NCI-H2107 treated with DMSO at 0.1 percent for 48 hours (cell line): ENCODE results near the gene MEGF11.

Experiments
- DNase-seq: peaks from one replicate; lab custom pipeline; 2025; ENCODE audit not compliant: unreplicated experiment; lab: John Stamatoyannopoulos, UW

MEGF11 gene

DNA sequence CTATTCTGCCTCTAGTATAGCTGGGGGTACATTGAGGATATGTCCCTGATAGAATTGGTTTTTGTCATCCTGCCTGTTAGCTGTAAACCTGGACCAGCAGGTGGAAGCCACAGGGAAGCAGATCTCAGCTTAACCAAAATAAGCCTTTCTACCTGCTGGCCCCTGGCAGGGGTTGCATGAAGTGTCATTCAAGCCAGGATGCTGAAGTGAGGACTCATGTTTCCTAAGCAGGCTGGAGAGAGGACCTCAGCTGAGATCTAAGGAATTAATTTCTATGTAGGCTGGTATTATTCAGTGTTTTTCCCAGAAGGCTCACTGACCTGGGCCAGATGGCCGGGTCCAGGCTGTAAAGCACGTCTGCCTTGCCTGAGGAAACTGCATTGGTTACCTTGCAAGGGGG, 128.9 kb downstream of the MEGF11 start:
- DNase-seq = peak; percentile 61

DNA sequence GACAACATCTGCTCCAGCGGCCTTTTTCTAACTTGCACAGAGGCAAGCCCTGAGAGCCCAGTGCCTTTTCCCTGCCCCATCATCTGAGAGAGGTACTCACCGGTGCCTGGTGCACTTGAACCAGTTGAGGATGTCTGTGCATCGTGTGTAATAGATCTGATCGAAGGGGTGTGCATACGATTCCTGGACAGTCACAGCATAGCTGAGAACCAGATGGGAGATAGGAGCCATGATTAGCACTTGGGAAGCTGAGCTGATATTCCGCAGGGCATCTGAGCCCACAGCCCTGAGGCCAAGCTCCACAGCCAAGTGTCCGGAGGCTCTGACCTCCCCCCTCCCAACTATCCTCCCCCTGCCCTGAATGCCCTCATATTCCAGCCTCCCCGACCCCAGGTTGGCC, 129.8 kb downstream of the MEGF11 start:
- no peak for DNase-seq

DNA sequence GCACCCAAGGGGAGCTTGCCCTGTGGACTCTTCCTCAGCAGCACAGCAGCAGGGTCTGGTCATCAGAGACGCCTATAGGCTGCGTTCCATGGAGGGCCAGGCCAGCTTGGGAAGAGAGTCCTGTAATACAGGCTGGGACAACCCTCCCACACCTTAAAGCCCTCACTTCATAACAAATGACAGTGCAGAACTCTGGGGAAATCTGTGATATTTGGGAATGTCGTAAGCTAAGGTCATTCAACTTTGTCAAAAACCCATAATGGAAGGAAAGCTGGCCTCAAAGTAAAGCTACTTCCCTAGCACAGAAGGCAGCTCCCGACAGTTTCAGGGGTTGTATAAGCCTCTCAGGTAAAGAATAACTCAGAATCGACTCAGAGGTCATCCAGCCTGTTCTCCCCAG, 133.1 kb downstream of the MEGF11 start:
- DNase-seq = no peak

DNA sequence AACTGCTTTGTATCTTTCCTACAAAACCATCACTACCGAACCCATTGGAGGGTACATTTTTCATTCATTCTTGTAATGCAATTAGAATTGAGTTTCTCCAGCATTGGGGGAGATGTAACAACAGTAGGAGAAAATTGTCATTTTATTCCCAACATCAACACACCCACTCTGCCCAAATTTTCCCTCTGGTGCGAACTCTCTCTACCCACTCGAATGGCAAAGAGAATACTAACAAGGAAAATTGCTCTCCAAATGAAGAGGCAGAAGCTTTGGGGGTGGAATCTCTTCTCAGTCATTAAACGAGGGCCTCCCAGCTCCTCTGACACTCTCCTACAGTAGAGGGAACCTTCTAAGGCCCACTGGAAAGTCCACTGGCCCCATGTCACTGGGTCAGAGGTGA, 135.7 kb downstream of the MEGF11 start:
- DNase-seq = no peak

DNA sequence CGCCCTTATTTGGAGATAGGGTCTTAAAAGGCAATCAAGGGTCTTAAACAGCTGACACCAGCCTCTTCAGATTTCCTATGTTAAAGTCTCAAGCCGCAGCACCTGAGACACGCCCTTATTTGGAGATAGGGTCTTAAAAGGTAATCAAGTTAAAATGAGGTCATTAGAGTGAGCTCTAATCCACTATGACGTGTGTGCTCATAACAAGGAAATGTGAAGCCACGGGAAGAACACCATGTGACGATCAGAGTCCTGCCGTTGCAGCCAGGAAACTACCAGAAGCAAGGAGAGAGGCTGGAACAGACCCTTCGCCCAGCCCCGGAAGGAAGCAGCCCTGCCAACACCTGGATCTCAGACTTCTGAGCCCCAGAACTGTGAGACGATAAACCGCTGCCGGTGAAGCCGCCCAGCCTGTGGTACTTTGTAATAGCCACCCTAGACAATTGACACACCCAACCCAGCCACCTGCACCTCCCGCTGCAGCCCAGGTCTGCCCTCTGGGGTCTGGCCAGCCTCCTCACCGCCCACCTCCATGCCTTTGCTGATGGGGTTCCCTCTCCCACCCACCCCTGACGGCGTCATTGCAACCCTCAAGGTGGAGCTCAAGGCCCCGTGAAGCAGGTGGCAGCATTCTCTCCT, 137.9 kb downstream of the MEGF11 start:
- no peak for DNase-seq

DNA sequence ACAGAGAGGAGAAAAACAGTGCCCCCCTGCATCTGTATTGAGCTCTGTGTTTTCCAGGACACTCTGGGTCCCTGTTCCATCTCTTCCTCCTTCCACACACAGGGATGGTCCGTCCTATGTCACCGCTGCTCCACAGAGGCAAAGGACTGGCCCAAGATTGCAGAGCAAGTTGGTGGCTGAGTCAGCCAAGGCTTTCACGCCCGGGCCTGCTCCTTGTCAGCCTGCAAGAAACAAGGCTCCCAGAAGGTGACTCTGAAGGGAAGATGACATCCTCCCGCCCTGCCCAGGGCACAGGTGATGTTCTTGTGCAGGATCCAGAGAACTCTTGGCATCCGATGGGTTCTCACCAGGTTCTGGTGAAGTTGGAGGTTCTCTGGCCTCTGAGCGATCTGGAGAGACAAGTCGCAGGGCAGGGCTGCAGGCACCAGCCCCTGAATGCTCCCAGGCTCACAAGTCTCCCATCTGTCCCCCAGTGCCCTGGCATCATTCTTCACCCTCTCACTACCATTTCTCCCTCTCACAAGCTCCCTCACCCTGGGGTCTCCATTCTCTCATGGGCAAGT, 138.6 kb downstream of the MEGF11 start:
- no peak for DNase-seq

DNA sequence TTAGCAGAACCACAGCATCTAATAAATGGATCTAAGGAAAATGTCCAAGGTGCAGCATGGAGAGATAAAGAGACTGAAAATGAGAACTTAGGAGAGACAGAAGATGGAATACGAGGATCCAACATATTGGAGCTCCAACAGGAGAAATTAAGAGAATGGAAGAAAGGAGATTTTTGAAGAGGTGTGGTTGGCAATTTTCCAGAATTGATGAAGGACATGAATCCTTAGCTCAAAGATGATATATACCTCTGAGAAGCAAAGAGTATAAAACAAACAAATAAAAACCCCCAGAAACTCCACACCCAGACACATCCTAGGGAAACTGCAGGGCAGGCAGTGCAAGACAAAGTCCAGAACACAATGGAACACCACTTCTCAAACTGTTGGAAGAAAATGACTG, 141.2 kb downstream of the MEGF11 start:
- DNase-seq = no peak

DNA sequence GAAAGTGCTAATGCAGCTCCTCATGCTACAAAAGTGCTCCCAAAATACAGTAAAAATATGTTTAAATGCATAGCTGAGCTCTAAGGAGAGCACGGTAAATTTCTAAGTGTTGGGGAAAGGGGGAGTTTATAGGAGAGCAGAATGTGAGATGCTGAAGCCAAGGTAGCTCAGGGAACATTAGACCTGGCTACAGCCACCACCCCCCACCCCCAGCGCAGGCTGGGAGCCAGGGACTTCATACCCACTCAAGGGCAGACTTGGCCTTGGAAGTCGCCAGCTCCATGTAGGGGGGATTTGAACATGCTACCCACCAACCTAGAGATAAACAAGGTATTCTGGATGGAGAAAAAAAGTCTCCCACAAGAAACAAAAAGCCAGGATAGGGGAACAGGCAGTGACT, 142.2 kb downstream of the MEGF11 start:
- no peak for DNase-seq

DNA sequence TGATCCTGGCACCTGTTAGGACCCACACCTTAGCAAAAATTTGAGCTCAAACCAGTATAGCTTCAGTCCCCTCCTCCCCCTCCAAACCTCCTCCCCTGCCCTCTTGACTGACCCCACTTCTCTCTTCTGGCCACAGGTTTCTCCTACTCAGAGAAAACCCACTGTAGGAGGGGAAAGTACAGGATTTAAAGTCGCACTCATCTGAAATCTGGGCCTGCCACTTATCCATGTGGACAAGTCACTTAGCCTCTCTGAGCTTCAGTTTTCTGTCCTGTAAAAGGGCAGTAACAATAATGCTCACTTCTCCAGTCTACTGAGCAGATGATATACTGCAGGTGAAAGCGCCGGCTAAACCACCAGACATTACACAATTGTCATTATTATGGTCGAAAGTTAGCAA, 142.7 kb downstream of the MEGF11 start:
- DNase-seq = no peak

DNA sequence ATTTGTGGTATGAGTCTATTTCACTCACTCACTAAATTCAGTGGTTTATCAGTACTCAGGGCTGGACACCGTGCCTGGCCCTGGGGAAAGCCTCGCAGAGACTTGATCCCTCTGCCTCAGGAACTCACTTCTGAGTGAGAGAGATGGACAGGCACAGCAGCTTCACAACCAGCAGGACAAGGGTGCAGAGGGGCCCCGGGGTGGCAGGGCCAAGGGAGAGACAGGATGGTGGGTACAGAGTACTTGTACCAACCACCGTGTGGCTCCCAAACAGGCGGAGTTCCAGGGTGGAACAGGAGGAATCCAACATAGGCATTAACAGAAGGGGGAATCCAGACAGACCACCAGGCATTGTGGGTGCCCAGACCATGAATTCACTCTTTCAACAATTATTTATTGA, 143.7 kb downstream of the MEGF11 start:
- DNase-seq = no peak

DNA sequence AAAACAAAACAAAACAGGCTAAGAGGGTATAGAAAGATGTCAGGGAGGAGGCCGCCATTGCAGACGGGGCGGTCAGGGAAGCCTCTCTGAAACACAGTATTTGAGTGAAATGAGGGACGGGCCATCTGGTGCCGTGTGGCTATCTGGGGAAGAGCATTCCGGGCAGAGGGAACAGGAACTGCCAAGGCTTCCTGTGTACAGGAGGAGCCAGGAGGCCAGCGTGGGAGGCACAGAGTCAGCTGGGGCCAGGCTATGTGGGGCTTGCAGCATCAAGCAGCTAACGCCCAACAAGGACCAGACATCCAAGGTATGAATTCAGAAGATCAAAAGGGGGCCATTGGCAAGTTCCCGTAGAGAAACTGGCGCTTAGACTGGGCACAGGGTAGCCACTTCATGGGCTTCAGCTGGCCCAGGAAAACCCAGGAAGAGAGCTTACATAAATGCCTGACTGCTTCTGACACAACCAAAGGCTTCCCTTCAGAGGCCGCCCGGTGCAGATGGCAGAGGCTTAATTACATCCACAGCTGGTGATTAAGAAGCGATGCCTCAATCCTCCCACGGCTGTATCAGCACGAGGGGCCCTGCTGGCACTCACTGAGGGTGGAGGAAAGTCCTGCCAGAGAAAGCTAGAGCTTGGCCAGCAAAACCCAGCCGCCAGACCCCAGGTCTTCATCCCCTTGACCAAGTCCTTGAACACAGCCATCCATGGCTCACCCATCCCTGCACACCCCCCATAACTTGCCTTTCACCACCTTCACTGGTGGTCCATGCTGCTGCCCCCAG, 144.9 kb downstream of the MEGF11 start:
- no peak for DNase-seq

DNA sequence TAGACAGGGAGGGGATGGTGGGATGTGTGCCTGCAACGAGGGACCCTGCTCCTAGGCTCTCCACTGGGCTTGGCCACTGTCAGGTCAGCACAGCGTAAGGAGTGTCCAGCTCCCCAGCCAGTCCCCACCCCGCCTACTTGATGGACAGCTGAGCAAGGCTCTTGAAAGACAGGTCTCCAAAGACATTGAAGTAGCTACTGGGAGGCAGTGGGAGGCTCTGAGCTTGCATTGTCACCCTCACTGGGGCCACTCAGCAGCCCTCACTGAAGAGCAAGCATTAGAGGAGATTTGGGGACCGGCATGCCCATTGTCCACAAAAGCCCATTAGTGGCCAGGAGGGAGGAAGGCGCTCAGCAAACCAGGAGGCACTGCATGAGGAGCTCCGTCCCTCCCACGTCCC, 146.5 kb downstream of the MEGF11 start:
- DNase-seq = no peak

DNA sequence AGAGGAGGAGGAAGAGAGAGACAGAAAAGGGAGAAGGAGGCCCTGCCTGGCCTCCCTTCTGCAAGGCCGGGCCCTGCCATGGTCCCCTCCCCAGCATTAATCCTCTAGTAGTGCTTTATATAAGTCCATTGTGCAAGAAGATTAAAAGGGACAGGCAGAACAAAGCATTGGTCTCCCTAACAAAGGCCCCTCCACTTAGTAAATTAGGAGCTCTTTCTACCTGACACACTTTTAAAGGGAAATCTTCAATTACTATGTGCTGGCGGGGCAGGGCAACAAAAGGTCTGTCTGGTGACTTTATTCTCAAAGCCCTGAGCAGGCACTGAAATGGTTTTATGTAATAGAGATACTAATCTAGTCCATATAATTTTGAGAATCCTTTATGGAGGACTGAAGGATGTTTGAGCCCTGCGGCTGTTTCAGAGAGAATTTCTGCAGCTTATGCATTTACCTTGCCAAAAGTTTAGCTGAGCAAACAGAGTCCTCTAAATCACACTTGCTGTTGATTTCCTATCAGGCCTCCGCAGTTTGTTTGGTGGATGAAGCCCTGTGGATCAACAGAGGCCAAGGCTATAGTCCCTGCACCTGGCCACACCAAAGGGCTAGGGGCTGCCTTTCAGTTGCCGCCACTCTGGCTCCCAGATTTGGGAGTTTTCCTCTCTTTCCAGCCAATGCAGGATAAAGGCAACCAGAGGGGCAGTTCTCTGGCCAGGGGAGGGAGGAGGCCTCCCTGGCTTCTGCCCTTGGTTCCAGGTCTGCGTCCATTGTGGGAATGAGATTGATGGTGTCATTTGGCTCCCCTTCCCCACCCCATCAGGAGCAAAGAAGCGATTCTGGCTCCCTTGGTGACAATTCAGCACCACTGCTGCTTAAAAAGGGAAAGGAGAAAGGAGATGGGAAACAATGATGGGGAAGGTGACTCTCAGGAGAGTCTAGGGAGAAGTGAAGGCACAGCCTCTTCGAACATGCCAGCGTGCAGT, 148.0 kb downstream of the MEGF11 start:
- DNase-seq = no peak

DNA sequence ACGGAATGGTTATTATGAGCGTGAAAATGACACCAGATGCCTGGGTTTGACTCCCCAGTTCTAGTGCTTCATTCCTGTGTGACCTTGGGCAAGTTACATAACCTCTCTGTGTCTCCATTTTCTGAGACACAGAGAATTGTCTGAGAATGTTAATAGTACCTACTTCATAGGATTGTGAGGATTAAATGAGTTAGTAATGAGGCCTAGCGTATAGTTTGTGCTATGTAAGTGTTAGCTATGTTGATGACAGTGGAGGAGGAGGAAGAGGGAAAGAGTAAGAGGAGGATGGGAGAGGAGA, 150.3 kb downstream of the MEGF11 start:
- DNase-seq = no peak

DNA sequence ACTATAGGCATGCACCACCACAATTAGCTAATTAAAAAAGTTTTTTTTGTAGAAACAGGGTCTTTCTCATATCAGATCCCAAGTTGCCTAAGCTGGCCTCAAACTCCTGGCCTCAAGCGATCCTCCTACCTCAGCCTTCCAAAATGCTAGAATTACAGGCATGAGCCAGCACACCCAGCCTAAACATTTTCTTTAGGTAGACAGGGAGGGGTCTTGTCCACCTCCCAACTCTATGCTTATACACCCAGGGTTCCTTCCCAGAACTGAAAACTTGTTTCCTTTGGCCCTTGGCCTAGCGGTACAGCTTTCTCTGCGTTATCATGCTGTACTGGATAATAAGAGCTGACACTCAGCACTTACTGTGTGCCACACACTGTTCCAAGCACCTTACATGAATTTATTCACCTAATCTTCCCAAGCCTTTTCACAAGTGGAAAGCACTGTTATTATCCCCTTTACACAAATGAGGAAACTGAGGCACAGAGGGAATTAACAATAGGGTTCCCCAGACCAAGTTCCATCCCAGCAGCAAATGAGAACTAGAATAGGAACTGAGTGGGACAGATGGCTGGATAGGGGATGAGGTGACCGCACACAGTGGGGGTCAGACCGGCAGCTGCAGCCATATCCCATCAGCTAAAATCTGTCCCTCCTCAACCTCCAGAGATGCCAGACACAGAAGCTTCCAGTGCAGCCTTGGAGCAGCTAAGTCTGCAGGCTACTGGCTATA, 150.8 kb downstream of the MEGF11 start:
- no peak for DNase-seq

DNA sequence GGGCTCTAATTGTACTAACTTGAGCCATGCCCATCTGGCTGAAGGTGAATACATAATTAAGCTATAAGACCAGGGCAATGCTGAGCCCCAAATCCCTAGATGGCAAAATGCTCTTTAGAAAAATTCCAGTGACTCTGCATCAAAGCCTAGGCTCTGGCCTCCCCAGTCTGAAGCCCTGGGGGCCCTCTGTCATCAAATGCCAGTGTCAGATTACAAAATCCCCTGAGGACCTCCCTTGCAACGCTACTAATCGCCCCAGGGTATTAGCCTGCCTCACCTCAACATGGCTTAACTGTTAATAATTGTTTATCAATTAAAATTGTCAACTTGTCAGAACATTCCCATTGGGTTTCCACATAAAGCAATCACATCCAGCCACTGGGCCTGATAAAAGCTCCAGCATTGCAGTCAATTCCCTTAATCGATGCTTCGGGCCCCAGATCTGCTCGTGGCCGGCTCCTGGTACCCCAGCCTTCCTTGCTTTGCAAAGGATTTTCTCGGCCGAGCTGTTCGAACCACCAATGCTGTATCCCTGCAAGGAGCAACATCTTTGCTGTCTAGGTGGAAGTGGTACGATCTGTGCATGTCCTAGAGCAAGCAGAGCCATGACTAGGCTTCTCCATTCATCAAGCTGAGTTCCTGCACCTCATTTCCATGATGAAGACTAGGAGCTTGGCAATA, 151.7 kb downstream of the MEGF11 start:
- DNase-seq = no peak

DNA sequence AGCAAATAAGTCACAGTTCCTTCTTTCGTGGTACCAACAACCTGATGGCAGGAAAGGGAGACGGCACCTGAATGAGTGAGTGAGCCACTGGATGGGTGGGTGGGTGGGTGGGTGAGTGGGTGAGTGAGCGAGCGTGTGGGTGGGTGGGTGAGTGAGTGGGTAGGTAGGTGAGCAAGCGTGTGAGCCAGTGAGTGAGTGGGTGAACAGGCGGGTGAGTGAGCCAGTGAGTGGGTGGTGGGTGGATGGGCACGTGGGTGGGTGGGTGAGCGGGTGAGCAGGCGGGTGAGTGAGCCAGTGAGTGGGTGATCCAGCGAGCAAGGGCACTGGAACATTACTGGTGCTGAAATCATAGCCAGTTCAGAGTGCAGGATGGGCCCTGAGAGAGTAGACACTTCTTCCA, 152.8 kb downstream of the MEGF11 start:
- DNase-seq = no peak

DNA sequence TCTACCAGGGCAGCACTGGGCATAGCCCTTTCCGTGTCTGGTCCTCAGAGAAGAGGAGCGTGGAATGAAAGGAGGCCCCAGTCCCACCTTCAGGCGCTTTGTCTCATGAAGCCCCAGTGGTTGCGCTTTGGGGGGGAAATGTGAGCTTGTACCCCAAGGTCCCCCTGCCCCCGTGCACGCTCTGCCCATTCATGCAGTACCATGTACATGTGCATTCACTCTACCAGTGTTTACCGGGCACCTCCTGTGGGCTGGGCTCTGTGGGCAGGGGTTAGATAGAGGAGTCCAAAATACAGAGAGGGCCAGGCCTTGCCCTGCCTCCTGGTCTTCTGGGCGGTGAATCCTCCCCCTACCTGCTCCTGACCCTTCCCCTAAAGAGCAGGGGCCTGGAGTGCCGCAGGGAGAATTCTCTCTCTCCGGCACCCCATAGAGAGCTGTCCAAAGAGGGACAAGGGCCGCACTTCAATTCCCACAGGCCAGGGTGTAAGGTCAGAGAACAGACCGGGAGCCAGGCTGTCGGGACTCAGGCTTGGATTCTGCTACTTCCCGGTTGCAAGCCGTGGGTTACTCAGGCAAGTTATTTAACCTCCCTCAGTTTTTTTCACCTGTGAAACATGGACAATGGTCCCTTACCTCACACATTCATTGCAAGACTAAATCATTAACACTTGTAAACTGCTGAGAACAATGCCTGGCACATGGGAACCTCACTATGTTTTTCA, 153.4 kb downstream of the MEGF11 start:
- no peak for DNase-seq

DNA sequence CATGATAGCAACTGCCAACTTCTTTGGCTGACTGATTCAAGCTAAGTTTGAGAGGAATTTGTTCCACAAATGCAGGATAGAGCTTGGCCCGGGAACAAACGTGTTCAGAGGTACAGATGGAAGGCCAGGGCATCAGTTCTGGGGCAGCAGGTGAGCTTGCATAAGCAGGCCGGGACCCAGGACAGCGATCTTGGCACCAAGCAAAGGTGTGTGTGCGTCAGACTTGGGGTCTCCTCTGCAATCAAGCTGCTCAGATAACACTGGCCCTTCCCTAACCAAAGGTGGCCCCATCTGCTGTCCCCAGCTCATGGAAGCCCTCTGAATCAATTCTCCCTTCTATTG, 155.6 kb downstream of the MEGF11 start:
- DNase-seq = no peak
